ENCODE data around the gene GSTM4. TPM values are rescaled to one million over a fixed set of nuclear protein-coding genes. Genes with fewer than 3 reads are reported as not detected.

Gene GSTM4
- total and polyA plus RNA-seq, 10 donors: 14.8 to 53.8 (median 31.2) TPM

GRCh38 chr1:109661391-109661790, 5.5 kb downstream of the GSTM4 start:
- Histone ChIP-seq H3K9me3 (no peaks in the 10 kb centered on the region), H3K4me3 (no peak overlapping the region), H3K36me3 (peaks cover 0 to 54% (median 15%) of the 10 kb centered on the region in 6 donors), H3K27ac (peak overlapping the region in 2 of 8 donors; percentile 0 to 6), H3K4me1 (peaks cover 0 to 32% (median 11%) of the 10 kb centered on the region in 6 donors), H3K27me3 (replicated peaks in 1 of 7) (no peaks in the 10 kb centered on the region)
- WGBS, 5 donors: 59 to 80% (median 70%) methylated on average over 2 of the region's 2 CpGs
- TF ChIP-seq CTCF (IDR thresholded peaks at IDR 0.05 in 8 of 11, conservative IDR thresholded peaks at IDR 0.05 in 3 of 11) (no peak), POLR2AphosphoS5 (IDR thresholded peaks at IDR 0.05) (no peak), POLR2A (IDR thresholded peaks at IDR 0.05) (no peak)
- intact Hi-C loops (cut with DNase I; ENCODE audit: low total_unique reads): no loop called here
- DNase-seq: no peak

- TF ChIP-seq POLR2A (IDR thresholded peaks at IDR 0.05): no peak
- no peak for TF ChIP-seq CTCF (IDR thresholded peaks at IDR 0.05 in 8 of 11, conservative IDR thresholded peaks at IDR 0.05 in 3 of 11)
- TF ChIP-seq POLR2AphosphoS5 (IDR thresholded peaks at IDR 0.05): no peak
- 53 to 97% (median 90%) methylated on average over 1 of the region's 1 CpG for WGBS, 5 donors
Observed at GRCh38 chr1:109664671-109665070, 8.8 kb downstream of the GSTM4 start.

GRCh38 chr1:109667452-109668122, 11.7 kb downstream of the GSTM4 start, which contains the start of gene GSTM2:
TSS of gene GSTM2 (plus strand) at chr1:109668057. CDS start at chr1:109668116, 59 bp downstream.
- H3K4me3 ChIP-seq: peak within 1 kb of the TSS; percentile 31 to 77 (median 46)
- H3K27ac ChIP-seq: peak within 1 kb of the TSS in 2 of 8 donors; percentile 37 to 59
- H3K36me3 ChIP-seq: peaks cover 0 to 15% (median under 1%) of the 10 kb centered on the region in 6 donors
- peaks cover 0 to 21% (median 14%) of the 10 kb centered on the region in 6 donors for H3K4me1 ChIP-seq
- peak; percentile 41 to 75 (median 69) for TF ChIP-seq POLR2AphosphoS5 (IDR thresholded peaks at IDR 0.05)
- TF ChIP-seq CTCF (IDR thresholded peaks at IDR 0.05 in 8 of 11, conservative IDR thresholded peaks at IDR 0.05 in 3 of 11): no peak
- intact Hi-C loops (cut with DNase I; ENCODE audit: low total_unique reads): no loop called here
- peak; percentile 95 for DNase-seq
- H3K27me3 ChIP-seq (replicated peaks in 1 of 7): no peaks in the 10 kb centered on the region
- no peaks in the 10 kb centered on the region for H3K9me3 ChIP-seq
- 14 to 18% (median 16%) methylated on average over 22 of the region's 22 CpGs for WGBS, 5 donors

More at GRCh38 chr1:109664671-109665070, 8.8 kb downstream of the GSTM4 start:
- H3K27ac ChIP-seq: no peak overlapping the region
- intact Hi-C loops (cut with DNase I; ENCODE audit: low total_unique reads): no loop called here
- no peaks in the 10 kb centered on the region for H3K9me3 ChIP-seq
- DNase-seq: no peak
- no peaks in the 10 kb centered on the region for H3K27me3 ChIP-seq (replicated peaks in 1 of 7)
- H3K4me1 ChIP-seq: peaks cover 0 to 22% (median 14%) of the 10 kb centered on the region in 6 donors
- H3K4me3 ChIP-seq: no peak overlapping the region
- peaks cover 0 to 34% (median 7%) of the 10 kb centered on the region in 6 donors for H3K36me3 ChIP-seq

- peaks cover 0 to 21% (median 14%) of the 10 kb centered on the region in 6 donors for H3K4me1 ChIP-seq
- no peaks in the 10 kb centered on the region for H3K27me3 ChIP-seq (replicated peaks in 1 of 7)
- intact Hi-C loops (cut with DNase I; ENCODE audit: low total_unique reads): no loop called here
- WGBS, 5 donors: 10 to 19% (median 14%) methylated on average over 13 to 26 of the region's 26 CpGs
- no peak for TF ChIP-seq POLR2A (IDR thresholded peaks at IDR 0.05)
- peaks cover 0 to 18% (median 2%) of the 10 kb centered on the region in 6 donors for H3K36me3 ChIP-seq
- no peak for DNase-seq
- H3K4me3 ChIP-seq: peak overlapping the region; percentile 31 to 77 (median 46)
- H3K9me3 ChIP-seq: no peaks in the 10 kb centered on the region
- H3K27ac ChIP-seq: peak overlapping the region in 2 of 8 donors; percentile 37 to 59
Observed at GRCh38 chr1:109668123-109668775, 12.3 kb downstream of the GSTM4 start.

All from spleen (tissue), 11 donors.